ENCODE measurements around the gene TRABD2B. TPM values are rescaled to one million over a fixed set of nuclear protein-coding genes. Genes with fewer than 3 reads are reported as not detected.

TRABD2B gene
- total RNA-seq, 1 donor from 2014 or later = 1.4 TPM

- Histone ChIP-seq H3K27me3 (ENCODE audit: low read depth) (no peaks in the 10 kb centered on the region), H3K36me3 (no peaks in the 10 kb centered on the region), H3K4me1 (peaks cover 3% of the 10 kb centered on the region), H3K27ac (replicated peaks) (no peak overlapping the region), H3K4me3 (no peak overlapping the region), H3K9me3 (replicated peaks) (no peaks in the 10 kb centered on the region)
- DNase-seq = no peak
- intact Hi-C loops (cut with micrococcal nuclease) = no loop called here
- TF ChIP-seq CTCF (IDR thresholded peaks at IDR 0.05; ENCODE audit: borderline replicate concordance) = no peak
Measured at GRCh38 chr1:47852006-47852718, 145.0 kb downstream of the TRABD2B start.

GRCh38 chr1:47850451-47850850 is 146.7 kb downstream of the TRABD2B start:
- H3K36me3 ChIP-seq = no peaks in the 10 kb centered on the region
- H3K9me3 ChIP-seq (replicated peaks) = no peaks in the 10 kb centered on the region
- peaks cover 3% of the 10 kb centered on the region for H3K27me3 ChIP-seq (ENCODE audit: low read depth)
- no peak for TF ChIP-seq CTCF (IDR thresholded peaks at IDR 0.05; ENCODE audit: borderline replicate concordance)
- DNase-seq = no peak
- intact Hi-C loops (cut with micrococcal nuclease) = no loop called here
- no peak overlapping the region for H3K4me3 ChIP-seq
- peaks cover 3% of the 10 kb centered on the region for H3K4me1 ChIP-seq
- no peak overlapping the region for H3K27ac ChIP-seq (replicated peaks)

GRCh38 chr1:47849591-47850261 is 147.5 kb downstream of the TRABD2B start:
- peaks cover 3% of the 10 kb centered on the region for H3K4me1 ChIP-seq
- no peaks in the 10 kb centered on the region for H3K36me3 ChIP-seq
- peaks cover 3% of the 10 kb centered on the region for H3K27me3 ChIP-seq (ENCODE audit: low read depth)
- intact Hi-C loops (cut with micrococcal nuclease) = no loop called here
- no peak for TF ChIP-seq CTCF (IDR thresholded peaks at IDR 0.05; ENCODE audit: borderline replicate concordance)
- no peak overlapping the region for H3K4me3 ChIP-seq
- H3K27ac ChIP-seq (replicated peaks) = no peak overlapping the region
- no peak for DNase-seq
- no peaks in the 10 kb centered on the region for H3K9me3 ChIP-seq (replicated peaks)

- H3K36me3 ChIP-seq = no peaks in the 10 kb centered on the region
- no peak for DNase-seq
- H3K4me1 ChIP-seq = peaks cover 3% of the 10 kb centered on the region
- H3K9me3 ChIP-seq (replicated peaks) = no peaks in the 10 kb centered on the region
- H3K27ac ChIP-seq (replicated peaks) = no peak overlapping the region
- no peak overlapping the region for H3K4me3 ChIP-seq
- intact Hi-C loops (cut with micrococcal nuclease) = no loop called here
- peaks cover 3% of the 10 kb centered on the region for H3K27me3 ChIP-seq (ENCODE audit: low read depth)
- no peak for TF ChIP-seq CTCF (IDR thresholded peaks at IDR 0.05; ENCODE audit: borderline replicate concordance)
Measured at GRCh38 chr1:47849005-47849521, 148.1 kb downstream of the TRABD2B start.

GRCh38 chr1:47847763-47848162 is 149.4 kb downstream of the TRABD2B start:
- H3K27me3 ChIP-seq (ENCODE audit: low read depth) = peaks cover 7% of the 10 kb centered on the region
- no peak overlapping the region for H3K27ac ChIP-seq (replicated peaks)
- no peaks in the 10 kb centered on the region for H3K9me3 ChIP-seq (replicated peaks)
- H3K36me3 ChIP-seq = no peaks in the 10 kb centered on the region
- no peak overlapping the region for H3K4me3 ChIP-seq
- TF ChIP-seq CTCF (IDR thresholded peaks at IDR 0.05; ENCODE audit: borderline replicate concordance) = no peak
- DNase-seq = no peak
- intact Hi-C loops (cut with micrococcal nuclease) = no loop called here
- peaks cover 3% of the 10 kb centered on the region for H3K4me1 ChIP-seq
